ENCODE measurements around the gene SDF4.

DNA sequence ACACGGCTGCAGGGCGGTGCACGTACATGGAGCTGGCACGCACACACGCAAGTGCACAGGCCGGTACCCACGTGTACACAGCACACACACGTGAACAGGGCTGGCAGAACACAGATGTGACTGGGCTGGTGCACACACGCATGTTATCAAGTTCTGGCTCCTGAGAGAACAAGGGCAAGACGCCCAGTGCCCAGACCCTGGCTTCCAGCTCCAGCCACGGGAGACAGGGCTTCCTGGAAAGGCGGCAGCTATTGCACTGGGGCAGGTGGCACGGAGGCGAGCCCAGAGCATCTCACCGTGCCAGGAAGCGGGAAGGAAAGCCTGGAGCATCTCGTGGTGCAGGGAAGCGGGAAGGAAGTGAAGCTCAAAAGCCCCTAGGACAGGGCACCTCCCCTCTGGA lies 5.9 kb downstream of the SDF4 start:
- TF ChIP-seq, protein P1, sequence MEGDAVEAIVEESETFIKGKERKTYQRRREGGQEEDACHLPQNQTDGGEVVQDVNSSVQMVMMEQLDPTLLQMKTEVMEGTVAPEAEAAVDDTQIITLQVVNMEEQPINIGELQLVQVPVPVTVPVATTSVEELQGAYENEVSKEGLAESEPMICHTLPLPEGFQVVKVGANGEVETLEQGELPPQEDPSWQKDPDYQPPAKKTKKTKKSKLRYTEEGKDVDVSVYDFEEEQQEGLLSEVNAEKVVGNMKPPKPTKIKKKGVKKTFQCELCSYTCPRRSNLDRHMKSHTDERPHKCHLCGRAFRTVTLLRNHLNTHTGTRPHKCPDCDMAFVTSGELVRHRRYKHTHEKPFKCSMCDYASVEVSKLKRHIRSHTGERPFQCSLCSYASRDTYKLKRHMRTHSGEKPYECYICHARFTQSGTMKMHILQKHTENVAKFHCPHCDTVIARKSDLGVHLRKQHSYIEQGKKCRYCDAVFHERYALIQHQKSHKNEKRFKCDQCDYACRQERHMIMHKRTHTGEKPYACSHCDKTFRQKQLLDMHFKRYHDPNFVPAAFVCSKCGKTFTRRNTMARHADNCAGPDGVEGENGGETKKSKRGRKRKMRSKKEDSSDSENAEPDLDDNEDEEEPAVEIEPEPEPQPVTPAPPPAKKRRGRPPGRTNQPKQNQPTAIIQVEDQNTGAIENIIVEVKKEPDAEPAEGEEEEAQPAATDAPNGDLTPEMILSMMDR (conservative IDR thresholded peaks at IDR 0.05 in 1 of 2, IDR thresholded peaks at IDR 0.05 in 1 of 2; ENCODE audit: extremely low read depth in 1 of 2, insufficient read depth in 1 of 2, low read depth in 1 of 2, low read length in 2 of 2), result no peak
- TF ChIP-seq EZH2 (IDR thresholded peaks at IDR 0.05; ENCODE audit: borderline replicate concordance, low read length), result no peak
